Measurements from ENCODE around the gene MAD1L1.

GRCh38 chr7:2106924-2107323 lies 125.8 kb downstream of the MAD1L1 start:
- TF ChIP-seq CTCF (IDR thresholded peaks at IDR 0.05; ENCODE audit: low read depth, low read length, poor library complexity, severe bottlenecking) (no peak), EZH2phosphoT487 (IDR thresholded peaks at IDR 0.05; ENCODE audit: borderline replicate concordance, low read length) (no peak)
